Measurements from ENCODE around the gene THSD1.
"Not testable (repeated sequence)": the region's sequence is repeated elsewhere in the genome, so short reads cannot be mapped to it uniquely, and the experiment has no call there.

GRCh38 chr13:52337828-52338455 lies 68.0 kb downstream of the THSD1 start:
- not testable (repeated sequence) for TF ChIP-seq POLR2A, POLR2AphosphoS5, CTCF (IDR thresholded peaks at IDR 0.05)
